Lower leg skin (tissue), 3 donors: ENCODE measurements around the gene PRDM8.

Experiments used
- POLR2A ChIP-seq, 2 donors: fragments of 450-650 bp; IDR thresholded peaks; one replicate each; pipeline ENCODE4 v1.6.1; 2016 to 2017; ENCODE audit warnings: antibody characterized with exemption in 2 of 2, mild to moderate bottlenecking in 1 of 2, moderate library complexity in 1 of 2
- TF ChIP-seq, protein P1 (sequence below), 3 donors: fragments of 450-650 bp; IDR thresholded peaks; one replicate each; pipeline ENCODE4 v1.5.1; 2016; ENCODE audit warnings: antibody characterized with exemption in 3 of 3, mild to moderate bottlenecking in 3 of 3, moderate library complexity in 2 of 3

GRCh38 chr4:80198441-80198837 is 1.1 kb downstream of the PRDM8 start:
- TF ChIP-seq, protein P1, sequence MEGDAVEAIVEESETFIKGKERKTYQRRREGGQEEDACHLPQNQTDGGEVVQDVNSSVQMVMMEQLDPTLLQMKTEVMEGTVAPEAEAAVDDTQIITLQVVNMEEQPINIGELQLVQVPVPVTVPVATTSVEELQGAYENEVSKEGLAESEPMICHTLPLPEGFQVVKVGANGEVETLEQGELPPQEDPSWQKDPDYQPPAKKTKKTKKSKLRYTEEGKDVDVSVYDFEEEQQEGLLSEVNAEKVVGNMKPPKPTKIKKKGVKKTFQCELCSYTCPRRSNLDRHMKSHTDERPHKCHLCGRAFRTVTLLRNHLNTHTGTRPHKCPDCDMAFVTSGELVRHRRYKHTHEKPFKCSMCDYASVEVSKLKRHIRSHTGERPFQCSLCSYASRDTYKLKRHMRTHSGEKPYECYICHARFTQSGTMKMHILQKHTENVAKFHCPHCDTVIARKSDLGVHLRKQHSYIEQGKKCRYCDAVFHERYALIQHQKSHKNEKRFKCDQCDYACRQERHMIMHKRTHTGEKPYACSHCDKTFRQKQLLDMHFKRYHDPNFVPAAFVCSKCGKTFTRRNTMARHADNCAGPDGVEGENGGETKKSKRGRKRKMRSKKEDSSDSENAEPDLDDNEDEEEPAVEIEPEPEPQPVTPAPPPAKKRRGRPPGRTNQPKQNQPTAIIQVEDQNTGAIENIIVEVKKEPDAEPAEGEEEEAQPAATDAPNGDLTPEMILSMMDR (IDR thresholded peaks at IDR 0.05) = no peak
- no peak for TF ChIP-seq POLR2A (IDR thresholded peaks at IDR 0.05)
